Kidney epithelial cell (primary cell): ENCODE results near the gene PDCD1. TPM values are rescaled to one million over a fixed set of nuclear protein-coding genes. Genes with fewer than 3 reads are reported as not detected.

Experiments
- DNase-seq: peaks from one replicate; pipeline ENCODE4 v3.0.0-alpha.2; 2010; ENCODE audit warnings: low read depth
- H3K27me3 ChIP-seq: 2 replicates; pipeline ENCODE4 v1.6.0; 2011; ENCODE audit warnings: low read length; ENCODE audit not compliant: control insufficient read depth, insufficient read depth
- H3K36me3 ChIP-seq: 2 replicates; pipeline ENCODE4 v1.5.1; 2011; ENCODE audit warnings: low read length; ENCODE audit not compliant: control insufficient read depth, insufficient read depth
- H3K4me3 ChIP-seq: 2 replicates; pipeline ENCODE4 v1.5.1; 2011; ENCODE audit warnings: low read depth, mild to moderate bottlenecking, control low read depth, low read length
- total RNA-seq: library from RNA; depleted of rRNA; stranded (reverse); fragments of >200 nt; gene quantifications from 2 replicates; pipeline ENCODE4 v1.2.3, GENCODE V29; 2015
- TF ChIP-seq, protein P1 (sequence below): IDR thresholded peaks from 2 replicates; pipeline ENCODE4 v1.5.1; 2011; ENCODE audit warnings: mild to moderate bottlenecking, moderate library complexity, low read length, control low read depth, inconsistent platforms; ENCODE audit not compliant: insufficient read depth, poor library complexity, severe bottlenecking

The PDCD1 gene
- total RNA-seq, 1 donor from 2014 or later = 1.0 TPM

DNA sequence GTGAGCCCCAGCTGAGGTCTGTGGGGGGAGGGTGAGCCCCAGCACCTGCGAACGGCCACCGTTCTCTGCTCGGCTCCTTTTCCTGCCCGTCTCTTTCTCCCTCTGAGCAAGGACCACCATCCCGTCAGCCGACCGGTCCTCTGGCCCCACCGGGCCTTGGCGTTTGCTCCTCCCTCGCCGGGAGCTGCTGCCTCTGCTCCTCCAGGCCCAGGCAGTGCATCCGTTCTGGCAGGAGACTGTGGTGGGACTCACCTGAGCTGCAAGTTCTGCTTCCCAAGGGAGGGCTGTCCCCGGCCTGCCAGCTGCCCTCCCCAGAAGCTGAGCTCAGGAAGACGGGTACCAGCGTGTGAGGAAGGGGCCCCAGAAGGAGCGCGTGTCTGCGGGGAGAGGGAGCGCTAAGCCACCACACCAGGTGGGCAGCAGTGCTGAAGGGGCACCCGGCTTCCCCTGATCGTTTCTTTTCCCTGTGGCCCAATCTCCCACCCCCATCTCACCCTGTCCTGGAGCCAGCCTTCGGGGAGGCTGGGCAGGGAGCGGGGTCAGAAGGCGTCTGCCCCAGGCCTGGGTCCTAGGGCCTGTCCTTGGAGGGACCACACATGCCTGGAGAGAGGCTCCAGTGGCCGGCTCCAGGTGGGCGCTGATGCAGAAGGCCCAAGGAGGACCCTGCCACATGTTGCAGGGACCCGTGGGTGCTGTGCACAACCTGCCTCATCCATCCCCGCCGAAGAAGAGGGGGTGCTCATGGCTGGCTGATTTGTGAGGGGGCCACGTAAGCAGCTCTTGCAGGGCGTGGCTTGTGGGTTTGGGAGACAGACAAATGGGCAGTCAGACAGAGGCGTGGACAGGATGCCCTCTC, 8.3 kb upstream of the PDCD1 start:
- DNase-seq = no peak
- no peak overlapping the region for H3K4me3 ChIP-seq
- peaks cover 59% of the 10 kb centered on the region for H3K27me3 ChIP-seq
- TF ChIP-seq, protein P1, sequence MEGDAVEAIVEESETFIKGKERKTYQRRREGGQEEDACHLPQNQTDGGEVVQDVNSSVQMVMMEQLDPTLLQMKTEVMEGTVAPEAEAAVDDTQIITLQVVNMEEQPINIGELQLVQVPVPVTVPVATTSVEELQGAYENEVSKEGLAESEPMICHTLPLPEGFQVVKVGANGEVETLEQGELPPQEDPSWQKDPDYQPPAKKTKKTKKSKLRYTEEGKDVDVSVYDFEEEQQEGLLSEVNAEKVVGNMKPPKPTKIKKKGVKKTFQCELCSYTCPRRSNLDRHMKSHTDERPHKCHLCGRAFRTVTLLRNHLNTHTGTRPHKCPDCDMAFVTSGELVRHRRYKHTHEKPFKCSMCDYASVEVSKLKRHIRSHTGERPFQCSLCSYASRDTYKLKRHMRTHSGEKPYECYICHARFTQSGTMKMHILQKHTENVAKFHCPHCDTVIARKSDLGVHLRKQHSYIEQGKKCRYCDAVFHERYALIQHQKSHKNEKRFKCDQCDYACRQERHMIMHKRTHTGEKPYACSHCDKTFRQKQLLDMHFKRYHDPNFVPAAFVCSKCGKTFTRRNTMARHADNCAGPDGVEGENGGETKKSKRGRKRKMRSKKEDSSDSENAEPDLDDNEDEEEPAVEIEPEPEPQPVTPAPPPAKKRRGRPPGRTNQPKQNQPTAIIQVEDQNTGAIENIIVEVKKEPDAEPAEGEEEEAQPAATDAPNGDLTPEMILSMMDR = no peak
- H3K36me3 ChIP-seq = no peaks in the 10 kb centered on the region

DNA sequence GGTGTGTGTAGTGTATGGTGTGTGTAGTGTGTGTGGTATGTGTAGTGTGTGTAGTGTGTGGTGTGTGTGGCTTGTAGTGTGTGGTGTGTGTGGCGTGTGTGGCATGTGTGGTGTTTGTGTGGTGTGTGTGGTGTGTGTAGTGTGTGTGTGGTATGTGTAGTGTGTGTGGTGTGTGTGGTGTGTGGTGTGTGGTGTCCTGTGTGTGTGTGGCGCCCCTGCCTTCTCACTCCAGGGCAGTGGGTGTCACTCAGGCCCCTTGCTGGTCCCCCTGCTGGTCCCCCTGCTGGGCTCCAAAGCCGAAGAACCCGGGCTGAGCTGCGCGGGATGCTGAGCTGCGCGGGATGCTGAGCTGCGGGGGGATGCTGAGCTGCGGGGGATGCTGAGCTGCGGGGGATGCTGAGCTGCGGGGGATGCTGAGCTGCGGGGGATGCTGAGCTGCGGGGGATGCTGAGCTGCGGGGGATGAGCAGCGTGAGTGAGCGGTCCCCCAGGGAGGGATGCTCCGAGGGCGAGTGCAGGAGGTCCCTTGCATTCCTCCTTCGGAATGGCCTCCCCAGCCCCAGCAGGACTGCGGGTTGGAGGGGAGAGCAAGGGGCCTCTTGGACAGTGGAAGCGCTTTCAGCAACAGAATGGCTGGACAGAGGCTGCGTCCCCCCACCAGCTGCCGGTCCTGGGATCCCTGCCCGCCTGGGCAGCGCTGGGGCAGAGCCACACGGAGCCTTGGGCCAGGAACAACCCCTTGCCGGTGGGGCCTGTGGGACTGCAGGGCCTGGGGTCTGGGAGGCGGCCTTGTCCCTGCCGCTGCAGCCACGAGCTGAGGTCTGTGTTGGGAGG, 7.5 kb upstream of the PDCD1 start:
- TF ChIP-seq, protein P1 = no peak
- Histone ChIP-seq H3K27me3 (peaks cover 58% of the 10 kb centered on the region), H3K36me3 (no peaks in the 10 kb centered on the region), H3K4me3 (no peak overlapping the region)
- no peak for DNase-seq

DNA sequence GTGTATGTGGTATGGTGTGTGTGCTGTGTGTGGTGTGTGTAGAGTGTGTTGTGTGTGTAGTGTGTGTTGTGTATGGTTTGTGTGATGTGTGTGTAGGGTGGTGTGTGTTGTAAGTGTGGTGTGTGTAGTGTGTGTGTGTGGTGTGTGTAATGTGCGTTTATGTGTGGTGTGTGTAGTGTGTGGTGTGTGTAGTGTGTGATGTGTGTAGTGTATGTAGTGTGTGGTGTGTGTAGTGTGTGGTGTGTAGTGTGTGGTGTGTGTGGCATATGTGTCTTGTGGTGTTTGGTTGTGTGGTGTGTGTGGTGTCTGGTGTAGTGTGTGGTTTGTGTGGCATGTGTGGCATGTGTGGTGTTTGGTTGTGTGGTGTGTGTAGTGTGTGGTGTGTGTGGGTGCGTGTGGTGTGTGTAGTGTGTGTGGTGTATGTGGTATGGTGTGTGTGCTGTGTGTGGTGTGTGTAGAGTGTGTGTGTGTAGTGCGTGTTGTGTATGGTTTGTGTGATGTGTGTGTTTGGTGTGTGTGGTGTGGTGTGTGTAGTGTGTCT, 6.8 kb upstream of the PDCD1 start:
- no peaks in the 10 kb centered on the region for H3K36me3 ChIP-seq
- TF ChIP-seq, protein P1 = no peak
- peaks cover 57% of the 10 kb centered on the region for H3K27me3 ChIP-seq
- no peak for DNase-seq
- H3K4me3 ChIP-seq = no peak overlapping the region

DNA sequence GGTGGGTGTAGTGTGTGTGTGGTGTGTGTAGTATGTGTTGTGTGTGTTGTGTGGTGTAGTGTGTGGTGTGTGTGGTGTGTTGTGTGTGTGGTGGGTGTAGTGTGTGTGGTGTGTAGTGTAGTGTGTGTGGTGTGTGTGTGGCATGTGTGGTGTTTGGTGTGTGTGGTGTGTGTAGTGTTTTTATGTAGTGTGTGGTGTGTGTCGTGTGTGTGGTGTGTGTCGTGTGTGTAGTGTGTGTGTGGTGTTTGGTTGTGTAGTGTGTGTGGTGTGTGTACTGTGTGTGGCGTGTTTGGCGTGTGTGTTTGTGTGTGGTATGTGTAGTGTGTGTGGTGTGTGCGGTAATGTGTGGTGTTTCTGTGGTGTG, 6.1 kb upstream of the PDCD1 start:
- DNase-seq = no peak
- Histone ChIP-seq H3K27me3 (peaks cover 61% of the 10 kb centered on the region), H3K36me3 (no peaks in the 10 kb centered on the region), H3K4me3 (no peak overlapping the region)
- TF ChIP-seq, protein P1 = no peak

DNA sequence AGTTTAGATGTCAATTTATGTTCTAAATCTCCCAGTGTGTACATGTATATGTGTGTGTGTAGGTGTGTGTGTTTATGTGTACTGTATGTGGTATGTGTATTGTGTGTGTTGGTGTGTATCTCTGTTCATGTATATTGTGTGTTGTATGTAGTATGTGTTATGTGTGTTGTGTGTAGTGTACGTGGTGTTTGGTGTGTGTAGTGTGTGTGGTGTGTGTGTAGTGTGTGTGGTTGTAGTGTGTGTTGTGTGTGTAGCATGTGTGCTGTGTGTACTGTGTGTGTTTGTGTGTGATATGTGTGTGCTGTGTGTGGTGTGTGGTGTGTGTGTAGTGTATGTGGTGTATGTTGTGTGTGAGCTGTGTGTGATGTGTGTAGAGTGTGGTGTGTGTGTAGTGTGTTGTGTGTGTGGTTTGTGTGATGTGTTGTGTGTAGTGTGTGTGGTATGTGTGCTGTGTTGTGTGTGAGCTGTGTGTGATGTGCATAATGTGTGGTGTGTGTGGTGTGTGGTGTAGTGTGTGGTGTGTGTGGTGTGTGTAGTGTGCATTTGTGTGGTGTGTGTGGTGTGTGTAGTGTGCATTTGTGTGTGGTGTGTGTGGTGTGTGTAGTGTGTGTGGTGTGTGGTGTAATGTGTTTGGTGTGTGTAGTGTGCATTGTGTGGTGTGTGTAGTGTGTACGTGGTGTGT, 5.6 kb upstream of the PDCD1 start:
- TF ChIP-seq, protein P1 = no peak
- Histone ChIP-seq H3K27me3 (peaks cover 62% of the 10 kb centered on the region), H3K36me3 (no peaks in the 10 kb centered on the region), H3K4me3 (no peak overlapping the region)
- DNase-seq = no peak
